NCI-H2227 treated with DMSO at 0.1 percent for 48 hours (cell line): Measurements from ENCODE around the gene ZFR2.
"Not testable (repeated sequence)": the region's sequence is repeated elsewhere in the genome, so short reads cannot be mapped to it uniquely, and the experiment has no call there.

Experiments
- DNase-seq: peaks from one replicate; lab custom pipeline; 2025; lab: John Stamatoyannopoulos, UW

ZFR2 gene

DNA sequence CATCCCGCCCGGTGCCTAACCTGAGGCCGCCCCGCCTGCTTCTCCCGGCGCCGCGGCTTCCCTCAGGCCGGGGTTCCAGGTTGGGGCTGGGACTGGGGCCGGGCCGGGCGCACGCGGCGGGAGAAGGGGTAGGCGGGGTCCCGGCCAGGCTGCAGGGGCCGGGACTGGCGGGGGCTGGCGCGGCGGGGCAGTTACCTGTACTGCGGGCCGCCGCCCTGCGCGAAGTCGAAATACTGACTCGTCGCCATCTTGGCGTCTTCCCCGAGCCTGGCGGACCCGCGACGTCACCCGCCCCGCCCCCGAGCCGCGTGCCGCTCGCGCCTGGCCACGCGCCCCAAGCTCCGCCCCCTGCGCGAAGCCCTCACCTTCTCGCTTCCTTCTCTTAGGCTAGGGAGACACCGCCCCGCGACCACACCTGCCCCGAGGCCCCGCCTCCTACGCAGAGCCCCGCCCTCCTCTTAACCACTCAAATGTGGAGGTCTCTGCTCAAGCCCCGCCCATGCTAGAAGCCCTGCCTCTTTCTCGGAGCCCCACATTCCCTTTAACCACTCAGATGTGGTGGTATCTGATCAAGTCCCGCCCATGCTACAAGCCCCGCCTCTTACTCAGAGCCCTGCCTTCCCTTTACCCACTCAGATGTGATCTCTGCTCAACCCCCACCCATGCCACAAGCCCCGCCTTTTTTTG lies at the start of gene ZFR2:
TSS of gene ZFR2 (minus strand) at position 269 of the 687 bp plus-strand sequence. CDS start at position 248, 21 bp downstream.
- no peak for DNase-seq

DNA sequence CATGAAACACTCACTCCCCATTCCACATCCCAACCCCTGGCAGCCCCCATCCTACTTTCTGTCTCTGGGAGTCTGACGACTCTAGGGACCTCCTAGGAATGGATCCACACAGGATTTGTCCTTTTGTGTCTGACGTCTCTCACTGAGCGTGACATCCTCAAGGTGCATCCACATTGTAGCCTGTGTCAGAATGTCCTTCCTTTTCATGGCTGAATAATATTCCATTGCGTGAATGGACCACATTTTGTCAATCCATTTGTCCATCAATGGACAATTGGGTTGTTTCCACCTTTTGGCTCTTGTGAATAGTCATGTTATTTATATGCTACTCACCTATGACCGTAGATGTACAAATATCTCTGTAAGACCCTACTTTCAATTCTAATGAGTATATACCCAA lies 47.2 kb upstream of the ZFR2 start:
- no peak for DNase-seq

DNA sequence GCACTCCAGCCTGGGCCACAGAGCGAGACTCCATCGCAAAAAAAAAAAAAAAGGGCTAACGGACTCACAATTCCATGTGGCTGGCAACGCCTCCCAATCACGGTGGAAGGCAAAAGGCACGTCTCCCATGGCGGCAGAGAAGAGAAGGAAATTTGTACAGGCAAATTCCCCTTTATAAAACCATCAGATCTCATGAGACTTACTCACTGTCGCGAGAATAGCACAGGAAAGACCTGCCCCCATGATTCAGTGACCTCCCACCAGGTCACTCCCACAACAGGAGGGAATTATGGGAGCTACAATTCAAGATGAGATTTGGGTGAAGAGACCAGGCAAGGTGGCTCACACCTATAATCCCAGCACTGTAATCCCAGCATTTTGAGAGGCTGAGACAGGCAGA lies 45.4 kb upstream of the ZFR2 start:
- DNase-seq = no peak

DNA sequence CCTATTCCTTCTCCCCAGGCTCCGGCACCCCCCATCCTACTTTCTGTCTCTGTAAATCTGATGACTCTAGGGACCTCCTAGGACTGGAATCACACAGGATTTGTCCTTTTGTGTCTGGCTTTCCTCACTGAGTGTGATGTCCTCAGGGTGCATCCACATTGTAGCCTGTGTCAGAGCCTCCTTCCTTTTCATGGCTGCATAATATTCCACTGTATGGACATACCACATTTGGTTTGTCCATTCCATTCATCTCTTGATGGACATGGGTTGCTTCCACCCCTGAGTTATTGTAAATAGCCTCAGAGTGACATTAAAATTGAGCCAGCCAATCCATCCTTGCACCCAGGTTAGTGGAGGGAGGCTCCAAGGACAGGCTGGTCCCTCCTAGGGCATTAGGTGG lies 41.3 kb upstream of the ZFR2 start:
- DNase-seq = no peak

DNA sequence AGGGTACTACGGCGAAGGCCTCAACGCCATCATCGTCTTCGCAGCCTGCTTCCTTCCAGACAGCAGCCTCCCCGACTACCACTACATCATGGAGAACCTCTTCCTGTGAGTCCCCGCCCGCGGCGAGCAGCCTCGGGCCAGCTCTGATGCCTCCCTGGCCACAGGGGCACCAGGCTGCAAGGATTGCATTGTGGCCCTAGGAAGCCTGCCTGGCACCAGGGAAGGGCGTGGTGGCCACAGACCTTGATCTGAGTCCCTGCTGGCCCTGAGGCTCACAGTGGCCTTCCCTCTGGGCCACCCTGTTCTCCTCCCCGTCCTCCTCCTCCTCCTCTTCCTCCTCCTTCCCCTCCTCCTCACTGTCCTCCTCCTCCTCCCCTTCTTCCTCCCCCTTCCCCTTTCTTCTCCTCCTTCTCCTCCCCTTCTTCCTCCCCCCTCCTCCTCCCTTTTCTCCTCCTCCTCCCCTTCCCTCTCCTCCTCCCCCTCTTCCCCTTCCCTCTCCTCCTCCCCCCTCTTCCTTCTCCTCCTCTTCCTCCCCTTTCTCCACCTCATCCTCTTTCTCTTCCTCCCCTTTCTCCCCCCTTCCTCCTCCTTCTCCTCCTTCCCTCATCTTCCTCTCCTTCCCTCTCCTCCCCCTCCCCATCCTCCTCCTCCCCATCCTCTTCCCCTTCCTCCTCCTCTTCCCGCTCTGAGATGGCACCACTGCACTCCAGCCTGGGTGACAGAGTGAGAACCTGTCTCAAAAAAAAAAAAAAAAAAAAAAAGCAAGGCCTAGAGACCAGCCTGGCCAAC lies 39.6 kb upstream of the ZFR2 start:
- DNase-seq = no peak

DNA sequence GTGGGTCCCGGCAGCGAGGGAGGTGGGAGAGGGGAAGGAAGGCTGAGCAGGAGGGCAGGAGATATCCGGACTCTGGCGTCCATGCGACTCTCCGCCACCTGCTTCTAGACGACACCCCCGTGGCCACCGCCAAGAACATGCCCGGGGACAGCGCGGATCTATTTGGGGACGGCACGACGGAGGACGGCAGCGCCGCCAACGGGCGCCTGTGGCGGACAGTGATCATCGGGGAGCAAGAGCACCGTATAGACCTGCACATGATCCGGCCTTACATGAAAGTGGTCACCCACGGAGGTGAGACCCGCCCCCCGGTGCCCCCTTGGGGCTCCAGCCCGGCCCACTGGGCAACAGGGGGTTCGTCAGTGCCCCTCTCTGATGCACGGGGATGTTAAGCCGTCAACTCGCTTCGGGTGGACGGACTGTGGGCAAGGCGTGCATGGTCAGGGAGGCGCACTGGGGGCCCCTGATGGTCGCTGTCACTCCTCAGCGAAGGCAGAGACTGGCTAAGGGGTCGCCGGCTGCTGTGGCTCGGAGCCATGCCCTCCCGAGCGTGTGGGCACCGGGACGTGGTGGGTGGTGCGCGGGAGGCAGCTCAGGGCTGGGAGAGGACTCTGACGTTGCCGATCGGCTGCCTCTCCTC lies 38.9 kb upstream of the ZFR2 start:
- no peak for DNase-seq

DNA sequence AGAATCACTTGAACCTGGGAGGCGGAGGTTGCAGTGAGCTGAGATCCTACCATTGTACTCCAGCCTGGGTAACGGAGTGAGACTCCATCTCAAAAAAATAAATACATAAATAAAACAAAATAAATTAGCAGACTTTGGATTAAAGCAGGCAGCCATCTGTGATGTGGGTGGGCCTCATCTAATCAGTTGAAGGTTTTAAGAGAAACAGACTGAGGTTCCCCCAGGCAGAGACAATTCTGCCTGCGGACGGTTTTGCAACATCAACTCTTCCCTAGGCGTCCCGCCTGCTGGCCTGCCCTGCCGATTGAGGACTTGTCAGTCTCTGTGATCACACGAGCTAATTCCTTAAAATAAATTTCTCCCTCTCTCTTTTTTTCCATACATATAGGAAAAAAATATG lies 35.4 kb upstream of the ZFR2 start:
- DNase-seq = no peak

DNA sequence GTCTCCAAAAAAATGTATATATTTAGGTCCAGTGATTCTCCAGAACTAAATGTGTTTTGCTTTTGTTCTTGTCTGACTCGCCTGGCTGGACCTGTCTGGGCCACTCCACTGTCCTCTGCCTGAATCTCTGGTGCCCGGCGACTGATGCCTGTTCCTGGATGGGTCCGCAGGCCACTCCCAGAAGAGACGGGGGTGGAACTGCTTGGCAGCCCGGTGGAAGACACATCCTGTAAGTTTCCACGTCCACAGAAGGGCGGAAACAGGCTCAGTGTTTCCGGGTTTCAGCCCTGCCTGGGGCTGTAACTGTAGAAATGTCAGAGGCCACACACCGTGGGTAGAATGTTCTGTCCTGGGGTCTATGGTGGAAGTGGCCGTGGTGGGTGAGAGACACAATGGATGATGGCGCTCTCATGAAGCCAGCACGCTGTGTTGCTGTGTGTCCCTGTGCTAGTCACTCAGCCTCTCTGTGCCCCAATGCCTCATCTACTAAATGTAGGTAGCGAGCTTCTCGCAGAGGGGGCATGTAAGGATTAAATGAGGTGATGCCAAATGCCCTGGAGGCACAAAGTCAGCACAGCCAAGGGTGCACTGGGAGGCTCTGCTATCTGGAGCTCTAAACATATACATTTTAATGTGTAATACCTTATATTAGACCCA lies 33.6 kb upstream of the ZFR2 start:
- DNase-seq = no peak

DNA sequence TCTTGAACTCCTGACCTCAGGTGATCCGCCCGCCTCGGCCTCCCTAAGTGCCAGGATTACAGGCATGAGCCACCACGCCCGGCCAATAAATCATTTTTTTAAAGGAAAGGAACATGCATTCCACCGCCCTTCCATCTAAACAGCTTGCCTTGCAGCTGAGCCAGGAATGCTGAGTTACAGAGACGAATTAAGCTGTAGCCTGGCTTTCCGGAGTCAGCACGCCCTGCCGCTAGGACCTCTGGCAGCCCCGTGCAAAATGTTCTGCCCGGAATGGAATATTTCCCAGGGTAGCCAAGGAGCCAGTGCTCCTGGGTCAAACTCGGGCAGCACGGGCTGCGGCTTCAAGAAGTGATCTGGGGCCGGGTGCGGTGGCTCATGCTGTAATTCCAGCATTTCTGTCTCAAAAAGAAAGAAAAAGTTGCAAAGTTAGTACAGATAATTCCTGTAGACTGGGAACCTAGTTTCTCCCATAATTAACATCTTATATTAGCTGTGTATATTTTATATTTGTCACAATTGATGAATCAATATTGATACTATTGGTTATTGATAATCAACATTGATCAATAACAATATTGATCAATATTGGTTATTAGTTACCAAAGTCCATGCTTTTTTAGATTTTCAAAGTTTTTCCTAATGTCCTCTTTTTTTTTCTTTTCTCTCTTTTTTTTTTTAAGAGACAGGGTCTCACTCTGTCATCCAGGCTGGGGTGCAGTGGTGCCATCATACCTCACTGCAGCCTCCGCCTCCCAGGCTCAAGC lies 30.9 kb upstream of the ZFR2 start:
- DNase-seq = no peak

DNA sequence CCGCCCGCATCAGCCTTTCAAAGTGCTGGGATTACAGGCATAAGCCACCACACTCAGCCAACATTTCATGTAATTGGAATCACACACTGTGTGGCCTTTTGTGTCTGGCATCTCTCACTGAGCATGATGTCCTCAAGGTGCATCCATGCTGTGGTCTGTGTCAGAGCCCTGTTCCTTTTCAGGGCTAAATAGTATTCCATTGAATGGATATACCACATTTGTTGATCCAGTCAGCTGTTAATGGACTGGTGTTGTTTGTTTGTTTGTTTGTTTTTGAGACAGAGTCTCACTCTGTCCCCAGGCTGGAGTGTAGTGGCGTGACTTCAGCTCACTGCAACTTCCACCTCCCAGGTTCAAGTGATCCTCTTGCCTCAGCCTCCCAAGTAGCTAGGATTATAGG lies 29.6 kb upstream of the ZFR2 start:
- no peak for DNase-seq

DNA sequence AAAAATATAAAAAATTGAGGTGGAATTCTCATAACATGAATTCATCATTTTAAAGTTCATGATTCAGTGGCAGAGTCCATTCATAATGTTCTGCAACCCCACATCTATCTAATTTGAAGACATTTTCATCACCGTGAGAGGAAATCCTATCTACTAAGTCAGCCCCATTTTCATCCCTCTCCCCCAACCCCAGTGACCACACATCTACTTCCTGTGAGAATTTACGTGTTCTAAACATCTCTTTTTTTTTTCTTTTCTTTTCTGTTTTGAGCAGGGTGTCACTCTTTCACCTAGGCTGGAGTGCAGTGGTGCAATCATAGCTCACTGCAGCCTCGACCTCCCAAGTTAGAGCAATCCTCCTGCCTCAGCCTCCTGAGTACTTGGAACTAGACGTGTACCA lies 29.1 kb upstream of the ZFR2 start:
- no peak for DNase-seq

DNA sequence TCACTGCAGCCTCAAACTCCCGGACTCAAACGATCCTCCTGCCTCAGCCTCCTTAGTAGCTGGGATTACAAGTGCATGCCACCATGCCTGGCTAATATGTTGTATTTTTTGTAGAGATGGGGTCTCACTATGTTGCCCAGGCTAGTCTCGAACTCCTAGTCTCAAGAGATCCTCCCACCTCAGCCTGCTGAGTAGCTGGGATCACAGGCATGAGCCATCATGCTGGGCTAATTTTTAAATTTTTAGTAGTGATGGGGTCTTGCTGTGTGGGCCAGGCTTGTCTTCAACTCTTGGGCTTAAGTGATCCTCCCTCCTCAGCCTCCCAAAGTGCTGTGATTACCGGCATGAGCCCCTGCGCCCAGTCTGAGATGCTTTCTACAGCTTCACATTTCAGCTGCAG lies 26.9 kb upstream of the ZFR2 start:
- DNase-seq = no peak

DNA sequence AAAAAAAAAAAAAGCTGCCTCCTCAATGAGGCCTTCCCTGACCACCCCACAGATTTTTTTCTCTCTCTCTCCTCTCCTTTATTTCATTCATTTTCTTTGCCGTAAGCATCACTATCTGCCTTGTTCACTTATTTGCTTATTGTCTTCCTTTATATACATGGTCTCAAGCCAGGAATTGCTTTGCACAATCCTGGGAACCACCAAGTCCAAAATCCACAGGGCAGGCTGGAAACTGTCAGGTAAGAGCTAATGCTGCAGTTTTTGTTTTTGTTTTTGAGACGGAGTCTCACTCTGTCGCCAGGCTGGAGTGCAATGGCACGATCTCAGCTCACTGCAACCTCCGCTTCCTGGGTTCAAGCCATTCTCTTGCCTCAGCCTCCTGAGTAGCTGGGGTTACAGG lies 26.1 kb upstream of the ZFR2 start:
- DNase-seq = not testable (repeated sequence)

DNA sequence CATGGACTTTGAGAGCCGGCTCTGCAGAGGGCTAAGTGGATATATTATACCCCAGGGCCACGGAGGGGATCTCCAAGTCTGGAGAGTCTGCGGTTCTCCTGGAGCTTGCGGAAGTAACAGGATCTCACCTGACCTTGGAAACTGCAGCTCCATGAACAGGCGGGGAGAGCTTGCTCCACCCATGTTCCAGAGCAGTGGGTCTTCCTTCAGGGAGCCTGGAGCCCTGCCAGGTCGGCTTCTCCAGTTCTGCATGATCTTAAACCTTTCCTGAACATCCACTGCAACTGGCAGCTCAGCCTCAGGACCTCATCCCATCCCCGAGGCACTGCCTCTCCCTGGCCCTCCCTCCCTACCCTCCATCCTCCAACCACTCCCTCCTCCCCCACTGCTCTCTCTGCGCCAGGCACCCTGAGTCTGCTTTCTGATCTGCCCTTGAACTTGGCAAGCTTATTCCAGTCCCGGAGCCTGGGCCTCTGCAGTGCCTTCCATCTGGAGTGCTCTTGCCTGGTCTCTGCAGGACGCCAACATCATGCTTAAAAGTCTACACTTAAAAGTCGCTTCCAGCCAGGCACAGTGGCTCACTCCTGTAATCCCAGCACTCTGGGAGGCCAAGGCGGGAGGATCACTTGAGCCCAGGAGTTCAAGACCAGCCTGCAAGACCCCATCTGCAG lies 24.8 kb upstream of the ZFR2 start:
- DNase-seq = no peak

DNA sequence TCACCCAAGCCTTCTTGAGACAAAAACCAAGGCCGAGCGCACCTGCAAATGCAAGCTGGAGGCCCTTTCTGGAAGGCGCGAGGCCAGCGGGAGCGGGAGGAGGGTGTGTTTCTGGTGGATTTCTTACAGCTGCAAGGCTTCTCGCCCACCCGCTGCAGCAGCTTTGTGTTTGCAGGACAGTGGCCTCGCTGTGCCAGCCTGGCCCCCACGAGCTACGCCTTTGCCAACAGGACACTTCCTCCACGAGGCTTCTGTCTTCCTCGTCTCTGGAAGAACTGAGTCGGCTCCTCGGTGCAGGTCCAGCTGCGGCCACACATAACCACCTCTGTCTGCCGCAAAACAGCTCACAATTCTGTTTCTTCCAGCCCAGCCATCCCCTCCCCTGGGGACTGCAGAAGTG lies 21.8 kb upstream of the ZFR2 start:
- no peak for DNase-seq

DNA sequence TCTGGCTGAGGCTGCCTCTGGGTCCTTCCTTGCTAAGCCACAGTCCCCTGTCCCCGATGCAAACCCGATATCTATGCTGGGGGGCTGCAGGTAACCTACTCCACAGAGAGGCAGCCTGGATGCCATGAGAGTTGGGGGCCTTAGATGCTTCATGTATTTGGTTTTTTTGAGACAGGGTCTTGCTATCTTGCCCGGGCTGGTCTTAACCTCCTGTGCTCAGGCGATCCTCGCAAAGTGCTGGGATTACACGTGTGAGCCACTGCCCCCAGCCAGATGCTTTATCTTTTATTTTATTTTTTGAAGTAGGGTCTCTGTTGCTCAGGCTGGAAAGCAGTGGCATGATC lies 13.2 kb upstream of the ZFR2 start:
- no peak for DNase-seq

DNA sequence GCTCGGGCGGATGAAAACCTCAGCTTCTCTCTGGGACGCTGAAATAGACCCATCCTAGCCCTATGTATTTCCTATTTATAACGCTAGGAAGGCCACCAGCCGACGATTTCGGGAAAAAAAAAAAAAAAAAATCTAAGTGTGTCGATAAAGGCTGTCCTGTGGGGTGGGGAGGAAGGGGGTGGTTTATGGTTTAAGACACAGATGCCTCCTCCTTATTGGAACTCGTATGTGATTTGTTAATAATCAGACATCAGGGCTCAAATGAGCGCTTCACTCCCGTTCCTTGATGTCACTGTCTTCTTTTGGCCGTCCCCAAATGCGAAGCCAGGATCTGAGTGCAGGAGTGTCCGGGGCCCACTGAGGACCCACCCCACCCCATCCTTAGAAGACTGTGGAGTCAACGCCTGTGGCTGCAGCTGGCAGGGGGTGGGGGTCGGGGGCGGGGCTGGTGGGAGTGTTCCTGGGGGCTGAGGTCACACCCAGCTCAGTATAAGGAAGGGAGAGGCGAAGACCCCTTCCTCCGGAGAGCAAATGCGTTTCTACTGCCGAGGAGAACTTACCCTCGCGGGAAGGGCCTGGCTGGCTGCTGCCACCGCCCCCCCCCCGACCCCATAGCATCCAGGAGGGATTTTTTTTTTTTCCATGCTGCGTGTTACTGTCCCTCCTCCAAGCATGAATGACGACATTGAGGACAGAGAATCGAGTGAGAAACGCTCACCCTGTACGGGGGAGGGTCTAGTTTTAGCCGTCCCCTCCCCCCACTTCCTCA lies 12.6 kb upstream of the ZFR2 start:
- peak; percentile 7 for DNase-seq

DNA sequence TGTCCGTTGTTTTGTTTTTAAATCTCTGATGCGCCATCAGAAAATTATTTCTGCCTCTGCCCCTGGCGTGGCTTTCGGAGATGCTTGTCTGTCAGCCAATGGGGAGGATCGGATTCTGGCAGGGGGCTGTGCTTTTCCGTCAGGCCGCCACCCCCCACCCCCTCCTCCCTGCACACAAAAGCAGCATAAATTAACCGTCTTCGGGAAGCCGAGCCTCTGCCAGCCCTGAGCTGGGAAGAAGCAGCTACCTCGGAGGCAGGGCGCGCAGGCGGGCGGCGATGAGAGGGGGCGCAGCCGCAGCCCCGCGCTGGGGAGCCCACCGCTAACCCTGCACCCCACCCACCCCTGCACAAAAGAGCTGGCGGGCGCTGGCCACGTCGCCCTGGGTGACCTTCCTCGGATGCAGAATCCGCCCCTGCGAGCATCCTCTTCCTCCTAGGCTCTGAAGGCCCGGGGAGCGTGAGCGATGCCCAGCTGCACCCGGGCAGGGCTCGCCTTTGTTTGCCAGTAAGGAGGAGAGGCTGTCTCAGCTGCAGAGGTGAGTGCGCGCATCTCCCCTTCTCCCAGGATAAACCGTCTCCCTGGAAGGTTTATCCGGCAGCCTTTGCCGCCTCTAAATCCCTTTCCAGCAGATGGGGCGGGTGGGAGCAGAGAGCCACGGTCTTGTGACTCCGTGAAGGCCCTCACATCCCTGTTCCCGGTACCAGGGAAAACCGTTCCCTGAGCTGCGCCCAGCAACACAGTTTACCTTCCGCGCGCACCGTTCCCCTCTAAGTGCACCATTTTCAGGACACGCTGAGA lies 11.8 kb upstream of the ZFR2 start, which contains the start of gene ATCAY:
TSS of gene ATCAY (plus strand) at position 215 of the 801 bp plus-strand sequence. CDS start 5,083 bp downstream, outside the sequence.
- peak; percentile 75 for DNase-seq

DNA sequence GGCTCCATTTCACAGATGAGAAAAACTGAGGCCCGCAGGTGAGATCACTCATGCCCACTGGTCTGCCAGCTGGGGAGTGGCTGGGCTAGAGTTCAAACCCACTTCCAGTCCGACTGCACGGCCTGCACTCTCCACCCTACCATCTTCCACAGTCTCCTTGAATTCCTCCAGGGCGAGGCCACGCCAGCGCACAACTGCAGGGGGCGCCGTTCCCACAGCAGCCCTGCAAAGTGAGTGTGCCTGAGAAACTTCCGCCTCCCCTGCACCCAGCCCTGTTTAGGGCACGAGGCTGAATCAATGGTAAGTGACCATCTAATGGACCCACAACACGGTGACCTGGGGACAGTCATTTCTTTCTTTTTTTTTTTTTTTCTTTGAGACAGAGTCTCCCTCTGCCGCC lies 10.8 kb upstream of the ZFR2 start:
- DNase-seq = no peak

DNA sequence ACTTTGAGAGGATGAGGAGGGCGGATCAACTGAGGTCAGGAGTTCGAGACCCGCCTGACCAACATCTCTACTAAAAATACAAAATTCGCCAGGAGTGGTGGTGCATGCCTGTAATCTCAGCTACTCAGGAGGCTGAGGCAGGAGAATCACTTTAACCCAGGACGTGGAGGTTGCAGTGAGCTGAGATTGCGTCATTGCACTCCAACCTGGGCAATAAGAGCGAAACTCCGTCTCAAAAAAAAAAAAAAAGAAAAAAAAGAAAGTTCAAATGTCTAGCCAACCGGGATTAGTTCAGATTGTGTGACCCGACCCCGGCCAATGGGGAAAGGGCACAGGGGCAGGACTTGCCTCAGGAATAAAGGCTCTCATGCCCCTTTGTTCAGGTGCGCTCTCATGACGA lies 5.9 kb upstream of the ZFR2 start:
- not testable (repeated sequence) for DNase-seq
